ENCODE measurements around the gene YBEY. TPM values are rescaled to one million over a fixed set of nuclear protein-coding genes. Genes with fewer than 3 reads are reported as not detected.

YBEY gene
- total RNA-seq, 1 donor from 2014 or later = 32.9 TPM

GRCh38 chr21:46284077-46284644 is 2.0 kb upstream of the YBEY start:
- H3K4me1 ChIP-seq (ENCODE audit: control insufficient read depth in 3 of 3, insufficient read depth in 3 of 3, low read length in 3 of 3) = peaks cover 21 to 33% (median 29%) of the 10 kb centered on the region in 3 donors

GRCh38 chr21:46284733-46285132 is 1.4 kb upstream of the YBEY start:
- Histone ChIP-seq H3K4me1 (ENCODE audit: control insufficient read depth in 3 of 3, insufficient read depth in 3 of 3, low read length in 3 of 3) (peaks cover 22 to 33% (median 29%) of the 10 kb centered on the region in 3 donors), H3K27ac (ENCODE audit: low read depth, low read length) (no peak overlapping the region), H3K36me3 (ENCODE audit: control insufficient read depth in 3 of 3, insufficient read depth in 3 of 3, low read length in 3 of 3) (peaks cover 18 to 30% (median 27%) of the 10 kb centered on the region in 3 donors), H3K9me3 (ENCODE audit: control insufficient read depth in 3 of 3, low read length in 3 of 3) (no peaks in the 10 kb centered on the region), H3K4me3 (ENCODE audit: low read length in 3 of 3) (peak overlapping the region; percentile 77 to 94 (median 91)), H3K9ac (ENCODE audit: low read depth in 1 of 3, low read length in 3 of 3) (peak overlapping the region in 1 of 3 donors; percentile 96), H3K27me3 (ENCODE audit: control insufficient read depth in 3 of 3, insufficient read depth in 3 of 3, low read length in 3 of 3) (no peaks in the 10 kb centered on the region)

More at GRCh38 chr21:46284077-46284644, 2.0 kb upstream of the YBEY start:
- Histone ChIP-seq H3K27ac (ENCODE audit: low read depth, low read length) (no peak overlapping the region), H3K27me3 (ENCODE audit: control insufficient read depth in 3 of 3, insufficient read depth in 3 of 3, low read length in 3 of 3) (no peaks in the 10 kb centered on the region), H3K9ac (ENCODE audit: low read depth in 1 of 3, low read length in 3 of 3) (peak overlapping the region in 2 of 3 donors; percentile 63 to 96), H3K4me3 (ENCODE audit: low read length in 3 of 3) (peak overlapping the region; percentile 8 to 33 (median 18)), H3K36me3 (ENCODE audit: control insufficient read depth in 3 of 3, insufficient read depth in 3 of 3, low read length in 3 of 3) (peaks cover 23 to 35% (median 33%) of the 10 kb centered on the region in 3 donors), H3K9me3 (ENCODE audit: control insufficient read depth in 3 of 3, low read length in 3 of 3) (no peaks in the 10 kb centered on the region)

- Histone ChIP-seq H3K4me1 (ENCODE audit: control insufficient read depth in 3 of 3, insufficient read depth in 3 of 3, low read length in 3 of 3) (peaks cover 24 to 33% (median 29%) of the 10 kb centered on the region in 3 donors), H3K4me3 (ENCODE audit: low read length in 3 of 3) (peak within 1 kb of the TSS; percentile 77 to 94 (median 91)), H3K27me3 (ENCODE audit: control insufficient read depth in 3 of 3, insufficient read depth in 3 of 3, low read length in 3 of 3) (no peaks in the 10 kb centered on the region), H3K9me3 (ENCODE audit: control insufficient read depth in 3 of 3, low read length in 3 of 3) (no peaks in the 10 kb centered on the region), H3K27ac (ENCODE audit: low read depth, low read length) (peak within 1 kb of the TSS; percentile 91), H3K36me3 (ENCODE audit: control insufficient read depth in 3 of 3, insufficient read depth in 3 of 3, low read length in 3 of 3) (peaks cover 13 to 28% (median 23%) of the 10 kb centered on the region in 3 donors), H3K9ac (ENCODE audit: low read depth in 1 of 3, low read length in 3 of 3) (peak within 1 kb of the TSS; percentile 88 to 96 (median 95))
Observed at GRCh38 chr21:46285206-46285661, 908 bp upstream of the YBEY start, which contains the start of gene MCM3AP. TSS of gene MCM3AP (minus strand) at chr21:46285611. CDS start at chr21:46285286, 325 bp downstream.

GRCh38 chr21:46286648-46287002 is 483 bp downstream of the YBEY start:
- H3K4me3 ChIP-seq (ENCODE audit: low read length in 3 of 3) = peak overlapping the region; percentile 77 to 94 (median 91)
- peaks cover 6 to 24% (median 20%) of the 10 kb centered on the region in 3 donors for H3K36me3 ChIP-seq (ENCODE audit: control insufficient read depth in 3 of 3, insufficient read depth in 3 of 3, low read length in 3 of 3)
- peak overlapping the region; percentile 86 to 96 (median 95) for H3K9ac ChIP-seq (ENCODE audit: low read depth in 1 of 3, low read length in 3 of 3)
- H3K27me3 ChIP-seq (ENCODE audit: control insufficient read depth in 3 of 3, insufficient read depth in 3 of 3, low read length in 3 of 3) = no peaks in the 10 kb centered on the region
- peak overlapping the region; percentile 91 for H3K27ac ChIP-seq (ENCODE audit: low read depth, low read length)
- H3K9me3 ChIP-seq (ENCODE audit: control insufficient read depth in 3 of 3, low read length in 3 of 3) = no peaks in the 10 kb centered on the region
- peaks cover 24 to 32% (median 29%) of the 10 kb centered on the region in 3 donors for H3K4me1 ChIP-seq (ENCODE audit: control insufficient read depth in 3 of 3, insufficient read depth in 3 of 3, low read length in 3 of 3)

- peaks cover 24 to 29% (median 29%) of the 10 kb centered on the region in 3 donors for H3K4me1 ChIP-seq (ENCODE audit: control insufficient read depth in 3 of 3, insufficient read depth in 3 of 3, low read length in 3 of 3)
- H3K27ac ChIP-seq (ENCODE audit: low read depth, low read length) = no peak overlapping the region
- peak overlapping the region in 1 of 3 donors; percentile 96 for H3K9ac ChIP-seq (ENCODE audit: low read depth in 1 of 3, low read length in 3 of 3)
- no peak overlapping the region for H3K4me3 ChIP-seq (ENCODE audit: low read length in 3 of 3)
- no peaks in the 10 kb centered on the region for H3K27me3 ChIP-seq (ENCODE audit: control insufficient read depth in 3 of 3, insufficient read depth in 3 of 3, low read length in 3 of 3)
- H3K9me3 ChIP-seq (ENCODE audit: control insufficient read depth in 3 of 3, low read length in 3 of 3) = no peaks in the 10 kb centered on the region
- peaks cover 8 to 24% (median 20%) of the 10 kb centered on the region in 3 donors for H3K36me3 ChIP-seq (ENCODE audit: control insufficient read depth in 3 of 3, insufficient read depth in 3 of 3, low read length in 3 of 3)
Observed at GRCh38 chr21:46287541-46287940, 1.4 kb downstream of the YBEY start.

GRCh38 chr21:46289655-46290179 is 3.6 kb downstream of the YBEY start:
- Histone ChIP-seq H3K27me3 (ENCODE audit: control insufficient read depth in 3 of 3, insufficient read depth in 3 of 3, low read length in 3 of 3) (no peaks in the 10 kb centered on the region), H3K4me1 (ENCODE audit: control insufficient read depth in 3 of 3, insufficient read depth in 3 of 3, low read length in 3 of 3) (peaks cover 9 to 13% (median 12%) of the 10 kb centered on the region in 3 donors), H3K4me3 (ENCODE audit: low read length in 3 of 3) (no peak overlapping the region), H3K27ac (ENCODE audit: low read depth, low read length) (no peak overlapping the region), H3K9me3 (ENCODE audit: control insufficient read depth in 3 of 3, low read length in 3 of 3) (no peaks in the 10 kb centered on the region), H3K9ac (ENCODE audit: low read depth in 1 of 3, low read length in 3 of 3) (no peak overlapping the region), H3K36me3 (ENCODE audit: control insufficient read depth in 3 of 3, insufficient read depth in 3 of 3, low read length in 3 of 3) (peaks cover 5 to 16% (median 7%) of the 10 kb centered on the region in 3 donors)

GRCh38 chr21:46291561-46291960 is 5.4 kb downstream of the YBEY start:
- H3K27ac ChIP-seq (ENCODE audit: low read depth, low read length) = no peak overlapping the region
- H3K9me3 ChIP-seq (ENCODE audit: control insufficient read depth in 3 of 3, low read length in 3 of 3) = no peaks in the 10 kb centered on the region
- peaks cover 0 to 3% (median 0%) of the 10 kb centered on the region in 3 donors for H3K27me3 ChIP-seq (ENCODE audit: control insufficient read depth in 3 of 3, insufficient read depth in 3 of 3, low read length in 3 of 3)
- H3K4me1 ChIP-seq (ENCODE audit: control insufficient read depth in 3 of 3, insufficient read depth in 3 of 3, low read length in 3 of 3) = peaks cover 6 to 16% (median 6%) of the 10 kb centered on the region in 3 donors
- H3K4me3 ChIP-seq (ENCODE audit: low read length in 3 of 3) = no peak overlapping the region
- peaks cover 5 to 14% (median 7%) of the 10 kb centered on the region in 3 donors for H3K36me3 ChIP-seq (ENCODE audit: control insufficient read depth in 3 of 3, insufficient read depth in 3 of 3, low read length in 3 of 3)
- H3K9ac ChIP-seq (ENCODE audit: low read depth in 1 of 3, low read length in 3 of 3) = no peak overlapping the region

- H3K27ac ChIP-seq (ENCODE audit: low read depth, low read length) = peak overlapping the region; percentile 60
- no peak overlapping the region for H3K9ac ChIP-seq (ENCODE audit: low read depth in 1 of 3, low read length in 3 of 3)
Observed at GRCh38 chr21:46294647-46295176, 8.6 kb downstream of the YBEY start.

GRCh38 chr21:46295177-46295770 is 9.1 kb downstream of the YBEY start:
- H3K9me3 ChIP-seq (ENCODE audit: control insufficient read depth in 3 of 3, low read length in 3 of 3) = no peaks in the 10 kb centered on the region

More at GRCh38 chr21:46294647-46295176, 8.6 kb downstream of the YBEY start:
- no peaks in the 10 kb centered on the region for H3K9me3 ChIP-seq (ENCODE audit: control insufficient read depth in 3 of 3, low read length in 3 of 3)
- peaks cover 7 to 14% (median 14%) of the 10 kb centered on the region in 3 donors for H3K4me1 ChIP-seq (ENCODE audit: control insufficient read depth in 3 of 3, insufficient read depth in 3 of 3, low read length in 3 of 3)
- H3K36me3 ChIP-seq (ENCODE audit: control insufficient read depth in 3 of 3, insufficient read depth in 3 of 3, low read length in 3 of 3) = peaks cover 9 to 13% (median 9%) of the 10 kb centered on the region in 3 donors
- H3K4me3 ChIP-seq (ENCODE audit: low read length in 3 of 3) = no peak overlapping the region
- H3K27me3 ChIP-seq (ENCODE audit: control insufficient read depth in 3 of 3, insufficient read depth in 3 of 3, low read length in 3 of 3) = peaks cover 5 to 19% (median 9%) of the 10 kb centered on the region in 3 donors

More at GRCh38 chr21:46295177-46295770, 9.1 kb downstream of the YBEY start:
- Histone ChIP-seq H3K9ac (ENCODE audit: low read depth in 1 of 3, low read length in 3 of 3) (no peak overlapping the region), H3K36me3 (ENCODE audit: control insufficient read depth in 3 of 3, insufficient read depth in 3 of 3, low read length in 3 of 3) (peaks cover 9 to 10% (median 9%) of the 10 kb centered on the region in 3 donors), H3K4me3 (ENCODE audit: low read length in 3 of 3) (no peak overlapping the region), H3K27ac (ENCODE audit: low read depth, low read length) (peak overlapping the region; percentile 60), H3K4me1 (ENCODE audit: control insufficient read depth in 3 of 3, insufficient read depth in 3 of 3, low read length in 3 of 3) (peaks cover 7 to 14% (median 12%) of the 10 kb centered on the region in 3 donors), H3K27me3 (ENCODE audit: control insufficient read depth in 3 of 3, insufficient read depth in 3 of 3, low read length in 3 of 3) (peaks cover 5 to 19% (median 9%) of the 10 kb centered on the region in 3 donors)
